Sigmoid colon (tissue), 7 donors: Measurements from ENCODE around the gene PRIMA1. TPM values are rescaled to one million over a fixed set of nuclear protein-coding genes. Genes with fewer than 3 reads are reported as not detected.

Experiments
- DNase-seq: peaks from one replicate; pipeline ENCODE4 v3.0.0-alpha.2; 2019
- H3K27ac ChIP-seq, 4 donors: fragments of 200-600 bp; sonication (generic); one replicate each; pipeline ENCODE4 v1.5.1; 2016 to 2019; ENCODE audit warnings: mild to moderate bottlenecking in 1 of 4
- H3K27me3 ChIP-seq, 3 donors: fragments of 200-600 bp; sonication (generic); one replicate each; pipeline ENCODE4 v1.5.1; 2019; ENCODE audit warnings: mild to moderate bottlenecking in 1 of 3
- H3K36me3 ChIP-seq, 4 donors: fragments of 200-600 bp; sonication (generic); one replicate each; pipeline ENCODE4 v1.5.1; 2016 to 2019
- H3K4me1 ChIP-seq, 4 donors: fragments of 200-600 bp; sonication (generic); one replicate each; pipeline ENCODE4 v1.5.1; 2017 to 2019
- H3K4me3 ChIP-seq, 4 donors: fragments of 200-600 bp; sonication (generic); one replicate each; pipeline ENCODE4 v1.5.1; 2017 to 2019; ENCODE audit warnings: mild to moderate bottlenecking in 2 of 4, moderate library complexity in 1 of 4
- H3K9me3 ChIP-seq, 4 donors: fragments of 200-600 bp in 3 of 4; sonication (generic) in 3 of 4; one replicate each; pipeline versions ENCODE4 v1.5.1 to v1.6.1; 2013 to 2019
- CTCF ChIP-seq, 4 experiments: fragments of 450-650 bp in 3 of 4; fragments of 200-600 bp in 1 of 4; IDR thresholded peaks; one replicate each; pipeline ENCODE4 v1.5.1; 2016 to 2019; ENCODE audit warnings: antibody characterized with exemption in 4 of 4, mild to moderate bottlenecking in 3 of 4, moderate library complexity in 2 of 4
- EP300 ChIP-seq, 4 donors: sonication (generic); formaldehyde crosslinking; IDR thresholded peaks; one replicate each; pipeline ENCODE4 v1.6.1; 2017; ENCODE audit warnings: antibody characterized with exemption in 4 of 4
- POLR2A ChIP-seq, 2 donors: fragments of 450-650 bp; IDR thresholded peaks; one replicate each; pipeline ENCODE4 v1.6.1; 2016; ENCODE audit warnings: antibody characterized with exemption in 2 of 2, mild to moderate bottlenecking in 2 of 2, moderate library complexity in 2 of 2
- POLR2AphosphoS5 ChIP-seq, 4 donors: sonication (generic); formaldehyde crosslinking; IDR thresholded peaks; one replicate each; pipeline ENCODE4 v1.6.1; 2017; ENCODE audit warnings: antibody characterized with exemption in 4 of 4
- WGBS, 2 donors: extraction: QIAGEN DNeasy Blood & Tissue Kit; methylation state at CpG; one replicate each; pipeline ENCODE4 v1.1.7; 2013; 5-methylcytosine and 5-hydroxymethylcytosine counted together
- intact Hi-C: fragments of 100-400 bp; cut with DNase I; formaldehyde crosslinking; loops from one replicate; pipeline ENCODE4 v1.15.1; 2023
- polyA plus RNA-seq, 3 donors: library from polyadenylated mRNA; stranded (reverse); fragments of 200-250 nt; gene quantifications; one replicate each; pipeline ENCODE4 v1.2.3, GENCODE V29; 2013
- total RNA-seq, 4 donors: library from RNA; depleted of rRNA; stranded (reverse); fragments of >200 nt; gene quantifications; one replicate each; pipeline ENCODE4 v1.1.0, GENCODE V29; 2016
- donor health status: healthy with polysubstance abuse.
- donor health status: Bipolar disorder and iron deficiency.
- donor health status: healthy.

The PRIMA1 gene
- total and polyA plus RNA-seq, 7 donors = 0.23 to 21.9 (median 7.6) TPM

- TF ChIP-seq POLR2AphosphoS5 (IDR thresholded peaks at IDR 0.05) = no peak
- TF ChIP-seq POLR2A (IDR thresholded peaks at IDR 0.05) = no peak
- TF ChIP-seq CTCF (IDR thresholded peaks at IDR 0.05) = no peak
- no peaks in the 10 kb centered on the region for H3K27me3 ChIP-seq
- DNase-seq = no peak
- peak overlapping the region; percentile 74 to 86 (median 85) for H3K27ac ChIP-seq
- no peaks in the 10 kb centered on the region for H3K9me3 ChIP-seq
- peaks cover 0 to 59% (median 39%) of the 10 kb centered on the region in 4 donors for H3K4me1 ChIP-seq
- no peaks in the 10 kb centered on the region for H3K36me3 ChIP-seq
- no peak overlapping the region for H3K4me3 ChIP-seq
- intact Hi-C loops = no loop called here
- 80 to 83% methylated on average over 12 of the region's 12 CpGs for WGBS, 2 donors
Measured at GRCh38 chr14:93757206-93757605, 31.1 kb downstream of the PRIMA1 start.

GRCh38 chr14:93753647-93754046 is 34.6 kb downstream of the PRIMA1 start:
- H3K27me3 ChIP-seq = no peaks in the 10 kb centered on the region
- no peaks in the 10 kb centered on the region for H3K36me3 ChIP-seq
- no peaks in the 10 kb centered on the region for H3K9me3 ChIP-seq
- intact Hi-C loops = no loop called here
- no peak for DNase-seq
- 92% methylated on average over 8 of the region's 8 CpGs for WGBS, 2 donors
- H3K4me3 ChIP-seq = no peak overlapping the region
- peaks cover 0 to 37% (median 12%) of the 10 kb centered on the region in 4 donors for H3K4me1 ChIP-seq
- TF ChIP-seq POLR2AphosphoS5 (IDR thresholded peaks at IDR 0.05) (no peak), CTCF (IDR thresholded peaks at IDR 0.05) (no peak), EP300 (IDR thresholded peaks at IDR 0.05) (no peak), POLR2A (IDR thresholded peaks at IDR 0.05) (no peak)
- H3K27ac ChIP-seq = peak overlapping the region in 3 of 4 donors; percentile 23 to 86 (median 29)

GRCh38 chr14:93752980-93753561 is 35.2 kb downstream of the PRIMA1 start:
- DNase-seq = peak; percentile 86
- Histone ChIP-seq H3K4me3 (no peak overlapping the region), H3K27me3 (no peaks in the 10 kb centered on the region), H3K27ac (peak overlapping the region in 3 of 4 donors; percentile 23 to 86 (median 38)), H3K36me3 (no peaks in the 10 kb centered on the region), H3K4me1 (peaks cover 0 to 40% (median 14%) of the 10 kb centered on the region in 4 donors), H3K9me3 (no peaks in the 10 kb centered on the region)
- TF ChIP-seq POLR2A (IDR thresholded peaks at IDR 0.05) = no peak
- peak in 2 of 4 donors; percentile 11 to 23 for TF ChIP-seq EP300 (IDR thresholded peaks at IDR 0.05)
- TF ChIP-seq CTCF (IDR thresholded peaks at IDR 0.05) = no peak
- TF ChIP-seq POLR2AphosphoS5 (IDR thresholded peaks at IDR 0.05) = peak in 3 of 4 donors; percentile 10 to 54 (median 49)
- intact Hi-C loops = no loop called here
- 64 to 68% methylated on average over 4 of the region's 4 CpGs for WGBS, 2 donors

GRCh38 chr14:93751946-93752655 is 36.2 kb downstream of the PRIMA1 start:
- TF ChIP-seq POLR2AphosphoS5 (IDR thresholded peaks at IDR 0.05) = no peak
- TF ChIP-seq POLR2A (IDR thresholded peaks at IDR 0.05) = no peak
- no peak for TF ChIP-seq CTCF (IDR thresholded peaks at IDR 0.05)
- no peak for TF ChIP-seq EP300 (IDR thresholded peaks at IDR 0.05)
- intact Hi-C loops = no loop called here
- WGBS, 2 donors = 58 to 69% methylated on average over 19 of the region's 19 CpGs
- Histone ChIP-seq H3K4me1 (peaks cover 0 to 40% (median 15%) of the 10 kb centered on the region in 4 donors), H3K4me3 (no peak overlapping the region), H3K36me3 (no peaks in the 10 kb centered on the region), H3K9me3 (no peaks in the 10 kb centered on the region), H3K27ac (peak overlapping the region; percentile 38 to 55 (median 51)), H3K27me3 (no peaks in the 10 kb centered on the region)
- no peak for DNase-seq
